Choroid plexus epithelial cell (primary cell): ENCODE measurements around the gene THAP7.

ENCODE experiments used
- DNase-seq: peaks from one replicate; pipeline ENCODE4 v3.0.0-alpha.2; 2010; ENCODE audit warnings: low read depth
- H3K4me3 ChIP-seq: 2 replicates; pipeline ENCODE4 v1.5.1; 2011; ENCODE audit warnings: low read depth, mild to moderate bottlenecking, control low read depth, low read length, moderate library complexity
- TF ChIP-seq, protein P1 (sequence below): conservative IDR thresholded peaks from 2 replicates; pipeline ENCODE4 v1.5.1; 2011; ENCODE audit warnings: low read depth, mild to moderate bottlenecking, control low read depth, inconsistent platforms, low read length, moderate library complexity

The THAP7 gene

DNA sequence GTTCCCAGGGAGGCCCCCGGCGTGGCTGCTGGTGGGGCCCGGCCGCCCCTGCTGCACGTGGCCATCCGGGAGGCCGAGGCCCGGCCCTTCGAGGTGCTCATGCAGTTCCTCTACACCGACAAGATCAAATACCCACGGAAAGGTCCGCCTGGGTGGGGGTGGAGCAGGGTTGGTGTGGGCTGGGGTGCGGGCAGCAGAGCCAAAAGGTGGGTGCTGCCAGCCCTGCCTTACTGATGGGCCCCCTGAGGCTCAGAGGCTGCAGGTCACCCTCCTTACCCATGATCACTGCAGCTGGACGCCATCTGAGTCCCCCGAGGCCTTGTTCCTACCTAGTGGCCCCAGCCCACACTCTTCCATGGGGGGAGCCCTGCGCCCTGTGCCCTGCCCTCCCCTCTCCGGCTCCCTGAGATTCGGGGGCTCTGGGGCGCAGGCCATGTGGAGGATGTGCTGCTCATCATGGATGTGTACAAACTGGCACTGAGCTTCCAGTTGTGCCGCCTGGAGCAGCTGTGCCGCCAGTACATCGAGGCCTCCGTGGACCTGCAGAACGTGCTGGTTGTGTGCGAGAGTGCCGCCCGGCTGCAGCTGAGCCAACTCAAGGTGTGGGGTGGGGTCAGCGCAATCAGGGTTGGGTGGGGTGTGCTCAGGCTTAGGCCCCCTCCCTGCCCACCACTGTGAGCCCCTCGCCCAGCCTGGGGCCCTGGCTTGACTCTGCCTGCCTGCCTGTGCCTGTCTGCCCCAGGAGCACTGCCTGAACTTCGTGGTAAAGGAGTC lies 7.6 kb downstream of the THAP7 start:
- H3K4me3 ChIP-seq, result no peak overlapping the region
- TF ChIP-seq, protein P1, sequence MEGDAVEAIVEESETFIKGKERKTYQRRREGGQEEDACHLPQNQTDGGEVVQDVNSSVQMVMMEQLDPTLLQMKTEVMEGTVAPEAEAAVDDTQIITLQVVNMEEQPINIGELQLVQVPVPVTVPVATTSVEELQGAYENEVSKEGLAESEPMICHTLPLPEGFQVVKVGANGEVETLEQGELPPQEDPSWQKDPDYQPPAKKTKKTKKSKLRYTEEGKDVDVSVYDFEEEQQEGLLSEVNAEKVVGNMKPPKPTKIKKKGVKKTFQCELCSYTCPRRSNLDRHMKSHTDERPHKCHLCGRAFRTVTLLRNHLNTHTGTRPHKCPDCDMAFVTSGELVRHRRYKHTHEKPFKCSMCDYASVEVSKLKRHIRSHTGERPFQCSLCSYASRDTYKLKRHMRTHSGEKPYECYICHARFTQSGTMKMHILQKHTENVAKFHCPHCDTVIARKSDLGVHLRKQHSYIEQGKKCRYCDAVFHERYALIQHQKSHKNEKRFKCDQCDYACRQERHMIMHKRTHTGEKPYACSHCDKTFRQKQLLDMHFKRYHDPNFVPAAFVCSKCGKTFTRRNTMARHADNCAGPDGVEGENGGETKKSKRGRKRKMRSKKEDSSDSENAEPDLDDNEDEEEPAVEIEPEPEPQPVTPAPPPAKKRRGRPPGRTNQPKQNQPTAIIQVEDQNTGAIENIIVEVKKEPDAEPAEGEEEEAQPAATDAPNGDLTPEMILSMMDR, result no peak
- no peak for DNase-seq

DNA sequence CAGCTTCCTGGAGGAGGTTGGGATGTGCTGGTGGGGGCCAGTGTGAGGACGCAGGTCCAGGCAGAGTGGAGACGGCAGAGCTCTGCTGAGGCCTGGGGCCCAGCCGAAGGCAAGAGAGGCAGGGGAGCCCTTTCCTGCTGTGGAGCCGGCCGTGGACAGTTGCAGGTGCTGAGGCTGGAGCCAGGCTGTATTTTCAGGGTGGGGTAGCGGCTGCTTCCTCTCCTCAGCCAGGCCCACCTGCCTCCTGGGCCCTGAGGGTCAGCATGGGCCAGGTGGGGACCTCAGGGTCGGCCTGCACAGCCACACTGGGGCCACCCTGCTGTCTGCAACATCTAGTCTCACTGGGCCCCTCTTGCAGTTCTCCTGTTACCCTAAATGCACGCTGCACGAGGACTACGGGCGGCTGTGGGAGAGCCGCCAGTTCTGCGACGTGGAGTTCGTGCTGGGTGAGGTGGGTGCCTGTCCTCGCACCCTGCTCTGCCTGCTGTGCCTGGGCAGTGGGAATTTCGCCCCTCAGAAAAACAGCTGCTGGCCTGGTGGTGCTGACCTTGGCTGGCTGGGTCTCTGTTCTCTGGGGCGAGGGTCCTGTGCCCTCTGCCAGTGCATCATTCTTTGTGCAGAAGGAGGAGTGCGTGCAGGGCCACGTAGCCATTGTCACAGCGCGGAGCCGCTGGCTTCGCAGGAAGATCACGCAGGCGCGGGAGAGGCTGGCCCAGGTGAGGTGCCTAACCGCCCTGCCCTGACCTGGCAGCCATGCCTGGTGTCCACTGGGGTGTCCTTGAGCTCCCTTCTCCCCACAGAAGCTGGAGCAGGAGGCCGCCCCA lies 8.4 kb downstream of the THAP7 start:
- no peak overlapping the region for H3K4me3 ChIP-seq
- no peak for DNase-seq
- TF ChIP-seq, protein P1, result no peak

DNA sequence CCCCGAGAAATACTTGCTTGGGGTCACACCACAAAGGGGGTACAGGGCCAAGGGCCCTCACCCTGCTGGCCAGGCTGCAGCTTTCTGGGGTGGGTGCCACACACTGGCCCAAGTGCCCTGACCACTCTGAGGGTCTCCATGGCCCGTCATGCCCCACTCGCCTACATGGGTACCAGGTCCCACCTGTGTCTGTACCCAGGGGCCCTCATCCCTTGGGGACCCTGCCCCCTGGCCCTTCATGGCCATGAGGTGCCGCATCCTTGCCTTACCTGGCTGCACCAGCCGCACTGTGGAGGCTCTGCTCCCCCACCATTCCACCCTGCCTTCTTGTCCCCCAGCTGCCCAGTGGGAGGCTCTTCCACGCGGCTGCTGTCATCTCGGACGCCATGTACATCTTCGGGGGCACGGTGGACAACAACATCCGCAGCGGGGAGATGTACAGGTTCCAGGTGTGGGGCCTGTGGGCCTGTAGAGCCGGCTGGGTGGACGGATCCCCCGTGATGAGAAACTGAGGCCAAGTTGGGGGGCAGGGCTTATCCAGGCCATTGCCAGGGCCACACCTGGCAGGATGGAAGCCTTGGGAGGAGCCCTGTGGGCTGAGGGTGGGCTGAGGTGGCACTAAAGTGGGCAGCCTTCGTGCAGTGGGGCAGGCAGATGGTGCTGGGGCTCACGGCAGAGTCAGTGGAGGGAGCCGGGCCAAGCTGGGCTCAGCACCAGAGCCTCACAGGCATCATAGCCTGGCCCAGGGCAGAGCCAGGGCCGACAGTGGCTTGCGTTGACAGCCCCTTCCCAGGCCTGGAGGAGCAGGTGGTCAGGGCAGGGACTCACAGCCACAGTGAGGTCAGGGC lies 9.2 kb downstream of the THAP7 start:
- TF ChIP-seq, protein P1, result no peak

DNA sequence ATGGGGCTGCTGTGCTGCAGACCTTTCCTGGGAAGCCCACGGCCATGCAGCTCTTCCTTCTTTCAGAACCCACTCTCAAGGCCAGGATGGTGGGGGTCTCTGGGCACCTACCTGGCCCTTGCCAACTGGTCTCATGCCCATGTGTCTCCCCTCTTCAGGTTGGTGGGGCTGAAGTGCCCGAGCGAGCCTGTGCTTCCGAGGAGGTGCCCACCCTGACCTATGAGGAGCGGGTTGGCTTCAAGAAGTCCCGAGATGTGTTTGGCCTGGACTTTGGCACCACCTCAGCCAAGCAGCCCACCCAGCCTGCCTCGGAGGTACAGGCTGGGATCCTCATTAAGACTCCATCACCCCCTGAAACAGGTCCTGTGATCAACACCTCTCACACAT lies 9.9 kb downstream of the THAP7 start:
- TF ChIP-seq, protein P1, result no peak
- no peak overlapping the region for H3K4me3 ChIP-seq
- DNase-seq, result no peak

More for the DNA sequence above, 9.2 kb downstream of the THAP7 start:
- DNase-seq, result no peak
- H3K4me3 ChIP-seq, result no peak overlapping the region

DNA sequence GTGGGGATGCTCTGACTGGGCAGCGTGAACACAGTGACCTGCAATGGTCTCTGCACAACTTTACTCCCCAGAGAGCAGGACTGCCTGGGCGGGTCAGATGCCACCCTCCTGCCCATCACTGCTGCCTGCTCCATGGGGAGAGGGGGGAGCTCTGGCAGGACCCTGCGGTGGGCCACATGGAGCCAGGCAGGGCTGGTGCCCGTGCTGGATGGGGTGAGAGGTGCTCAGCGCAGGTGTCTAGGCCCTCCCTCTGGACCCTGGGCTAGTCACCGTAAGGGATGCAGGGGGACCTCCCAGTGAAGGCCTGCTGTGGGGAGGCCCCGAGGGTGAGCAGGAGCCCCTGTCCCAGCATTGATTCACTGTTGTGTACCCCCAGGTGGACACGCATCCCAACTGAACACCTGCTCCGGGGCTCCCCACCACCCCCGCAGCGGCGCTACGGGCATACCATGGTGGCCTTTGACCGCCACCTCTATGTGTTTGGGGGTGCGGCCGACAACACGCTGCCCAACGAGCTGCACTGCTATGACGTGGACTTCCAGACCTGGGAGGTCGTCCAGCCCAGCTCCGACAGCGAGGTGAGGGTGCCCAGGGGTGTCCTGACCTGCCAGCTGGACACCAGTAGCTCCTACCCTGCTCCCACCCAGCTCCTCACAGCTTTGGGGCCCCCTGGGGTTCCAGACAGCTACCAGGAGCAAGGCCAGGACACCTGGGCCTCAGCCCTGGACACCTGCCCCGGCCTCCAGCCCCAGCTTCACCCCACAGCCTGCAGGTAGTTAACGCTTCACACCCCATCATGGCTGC lies 10.5 kb downstream of the THAP7 start:
- DNase-seq, result no peak
- TF ChIP-seq, protein P1, result no peak
- no peak overlapping the region for H3K4me3 ChIP-seq
